ENCODE results near the gene RNPC3.

Gene RNPC3, protein sequence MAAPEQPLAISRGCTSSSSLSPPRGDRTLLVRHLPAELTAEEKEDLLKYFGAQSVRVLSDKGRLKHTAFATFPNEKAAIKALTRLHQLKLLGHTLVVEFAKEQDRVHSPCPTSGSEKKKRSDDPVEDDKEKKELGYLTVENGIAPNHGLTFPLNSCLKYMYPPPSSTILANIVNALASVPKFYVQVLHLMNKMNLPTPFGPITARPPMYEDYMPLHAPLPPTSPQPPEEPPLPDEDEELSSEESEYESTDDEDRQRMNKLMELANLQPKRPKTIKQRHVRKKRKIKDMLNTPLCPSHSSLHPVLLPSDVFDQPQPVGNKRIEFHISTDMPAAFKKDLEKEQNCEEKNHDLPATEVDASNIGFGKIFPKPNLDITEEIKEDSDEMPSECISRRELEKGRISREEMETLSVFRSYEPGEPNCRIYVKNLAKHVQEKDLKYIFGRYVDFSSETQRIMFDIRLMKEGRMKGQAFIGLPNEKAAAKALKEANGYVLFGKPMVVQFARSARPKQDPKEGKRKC

DNA sequence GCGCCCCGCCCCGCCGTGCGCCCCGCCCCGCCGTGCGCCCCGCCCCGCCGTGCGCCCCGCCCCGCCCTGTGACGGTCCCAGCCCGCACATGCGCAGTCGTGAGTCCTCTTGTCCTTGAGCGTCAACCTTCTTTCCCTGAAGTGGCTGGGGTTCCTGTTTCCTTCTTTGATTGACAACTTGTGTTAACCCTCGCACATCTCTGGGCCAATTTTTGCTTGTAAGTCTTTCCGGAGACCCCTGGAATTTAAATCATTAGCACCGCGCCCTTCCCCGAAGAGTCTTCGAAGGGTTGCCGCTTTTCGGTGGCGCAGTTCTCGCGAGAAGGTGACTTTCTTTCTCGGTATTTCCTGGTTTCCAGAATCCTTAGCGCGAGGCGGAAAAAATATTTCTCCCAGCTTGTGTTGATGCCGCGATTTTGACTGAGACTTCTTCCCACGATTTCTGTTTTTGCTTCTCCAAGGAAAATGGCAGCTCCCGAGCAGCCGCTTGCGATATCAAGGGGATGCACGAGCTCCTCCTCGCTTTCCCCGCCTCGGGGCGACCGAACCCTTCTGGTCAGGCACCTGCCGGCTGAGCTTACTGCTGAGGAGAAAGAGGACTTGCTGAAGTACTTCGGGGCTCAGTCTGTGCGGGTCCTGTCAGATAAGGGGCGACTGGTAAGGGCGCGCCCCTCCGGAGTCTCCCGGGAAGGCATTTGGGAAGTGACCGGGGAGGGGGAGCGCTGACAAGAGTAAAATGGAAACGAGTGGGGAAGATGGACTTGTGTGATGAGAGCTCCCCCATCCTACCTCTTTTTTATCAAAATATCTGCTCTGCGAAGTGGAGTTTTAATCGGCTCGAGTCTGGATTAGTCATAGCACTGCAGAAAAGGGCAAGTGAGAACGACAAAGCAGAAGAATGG lies at the start of gene RNPC3:
RNPC3 (plus strand) TSS at position 93 of the 901 bp plus-strand sequence; CDS start at position 465, 372 bp downstream.
- DNase-seq = peak; percentile 89

DNA sequence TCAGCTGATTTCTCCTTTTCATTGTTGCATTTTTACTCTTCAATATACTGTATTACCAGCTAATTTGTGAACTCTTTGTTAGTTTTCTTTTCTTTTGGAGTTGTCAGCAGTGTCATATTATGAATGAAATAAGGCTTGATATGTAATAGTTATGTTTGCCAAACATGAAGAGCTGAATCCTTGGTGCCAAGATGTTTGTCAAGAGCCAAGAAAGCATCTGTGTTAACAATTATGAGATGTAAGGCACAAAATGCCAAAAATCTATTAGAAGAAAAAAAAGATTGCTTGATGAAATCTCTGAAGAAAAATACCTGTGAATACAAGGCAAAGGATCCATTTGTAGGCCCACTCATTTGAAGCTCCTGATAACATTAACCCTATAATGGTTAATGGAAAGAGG lies 48.4 kb upstream of the RNPC3 start:
- no peak for DNase-seq

- DNase-seq = peak; percentile 35
These were observed 35.6 kb upstream of the RNPC3 start for GRCh38 chr1:103489935-103490334.

DNA sequence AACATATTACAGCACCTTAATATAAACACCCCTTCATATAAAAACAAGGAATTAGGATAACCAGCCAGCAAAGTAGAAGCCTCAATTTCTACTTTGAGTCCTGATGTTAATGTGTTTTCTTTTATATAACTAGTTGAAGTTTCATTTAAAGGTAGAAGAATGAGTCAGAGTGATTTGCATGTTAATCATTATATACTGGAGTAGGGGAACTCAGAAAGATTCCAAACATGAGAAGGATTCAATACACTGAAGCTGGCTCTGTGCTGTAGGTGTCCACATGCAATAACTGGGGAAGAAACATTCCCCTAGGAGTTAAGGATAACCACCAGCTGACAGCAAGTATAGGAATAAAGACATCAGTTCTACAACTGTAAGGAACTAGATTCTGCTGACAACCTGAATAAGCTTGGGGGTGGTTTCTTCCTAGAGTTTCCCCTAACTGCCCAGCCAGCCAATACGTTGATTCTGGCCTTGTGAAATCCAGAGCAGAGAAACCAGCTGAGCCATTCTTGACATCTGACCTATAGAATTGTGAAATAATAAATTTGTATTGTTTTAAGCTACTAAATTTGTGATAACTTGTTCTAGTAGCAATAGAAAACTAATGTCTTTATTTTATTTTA lies 33.4 kb upstream of the RNPC3 start:
- DNase-seq = peak; percentile 47

DNA sequence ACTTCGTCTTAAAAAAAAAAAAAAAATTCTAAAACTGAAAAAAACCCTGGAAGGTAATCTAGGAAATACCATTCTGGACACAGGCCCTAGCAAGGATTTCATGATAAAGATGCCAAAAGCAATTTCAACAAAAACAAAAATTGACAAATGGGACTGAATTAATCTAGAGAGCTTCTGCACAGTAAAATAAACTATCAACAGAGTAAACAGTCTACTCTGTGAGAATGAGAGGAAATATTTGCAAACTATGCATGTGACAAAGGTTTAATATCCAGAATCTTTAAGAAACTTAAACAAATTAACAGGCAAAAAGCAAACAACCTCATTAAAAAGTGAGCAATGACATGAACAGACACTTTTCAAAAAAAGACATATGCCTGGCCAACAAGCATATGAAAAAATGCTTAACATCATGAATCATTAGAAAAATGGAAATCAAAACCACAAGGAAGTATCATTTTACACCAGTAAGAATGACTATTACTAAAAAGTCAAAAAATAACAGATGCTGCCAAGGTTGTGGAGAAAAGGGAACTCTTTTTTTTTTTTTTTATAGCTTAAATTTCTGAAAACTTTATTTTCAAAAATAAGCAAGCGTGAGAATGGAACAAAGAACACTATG lies 29.4 kb upstream of the RNPC3 start:
- DNase-seq = no peak

GRCh38 chr1:103497404-103497803 lies 28.1 kb upstream of the RNPC3 start:
- no peak for DNase-seq

GRCh38 chr1:103509250-103509649 lies 16.2 kb upstream of the RNPC3 start:
- DNase-seq = peak; percentile 81

DNA sequence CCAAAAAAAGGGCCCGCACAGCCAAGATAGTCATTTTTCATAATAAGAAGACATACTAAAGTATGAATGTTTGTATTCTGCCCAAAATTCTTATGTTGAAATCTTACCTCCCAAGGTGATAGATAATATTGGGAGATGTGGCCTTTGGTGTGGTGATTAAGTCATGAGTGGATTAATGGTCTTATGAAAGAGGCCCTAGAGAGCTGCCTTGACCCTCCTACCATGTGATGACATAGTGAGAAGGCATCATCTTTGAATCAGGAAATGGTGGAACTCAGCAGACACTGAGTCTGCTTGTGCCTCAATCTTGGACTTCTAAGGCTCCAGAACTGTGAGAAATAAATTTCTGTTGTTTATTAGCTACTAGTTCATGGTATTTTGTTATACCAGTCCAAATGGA lies 11.8 kb upstream of the RNPC3 start:
- DNase-seq = peak; percentile 50

DNA sequence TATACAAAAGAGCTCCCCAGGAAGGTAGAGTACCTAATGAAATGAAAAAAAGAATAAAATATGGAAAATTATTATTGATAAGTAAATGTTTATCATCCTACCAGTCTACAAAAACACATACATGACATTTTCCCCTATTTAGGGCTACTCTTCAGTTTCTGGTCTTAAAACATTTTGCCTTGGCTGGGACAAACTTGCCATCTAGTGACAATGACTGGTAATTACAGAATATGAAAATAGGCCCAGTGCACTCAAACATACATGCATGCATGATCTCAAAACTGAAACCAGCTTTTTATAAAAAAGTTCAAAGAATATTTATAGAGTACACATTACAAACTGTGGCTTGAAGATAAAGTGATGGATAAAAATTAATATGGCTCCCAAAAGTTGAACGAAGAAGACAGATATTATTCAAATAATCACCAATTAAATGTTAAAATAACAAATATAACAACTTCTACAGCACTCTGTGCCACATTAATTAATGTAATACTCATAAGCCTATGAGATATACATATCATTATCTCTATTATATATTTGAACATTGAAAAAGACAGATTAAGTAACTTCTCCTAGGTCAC lies 10.5 kb upstream of the RNPC3 start:
- DNase-seq = peak; percentile 68

DNA sequence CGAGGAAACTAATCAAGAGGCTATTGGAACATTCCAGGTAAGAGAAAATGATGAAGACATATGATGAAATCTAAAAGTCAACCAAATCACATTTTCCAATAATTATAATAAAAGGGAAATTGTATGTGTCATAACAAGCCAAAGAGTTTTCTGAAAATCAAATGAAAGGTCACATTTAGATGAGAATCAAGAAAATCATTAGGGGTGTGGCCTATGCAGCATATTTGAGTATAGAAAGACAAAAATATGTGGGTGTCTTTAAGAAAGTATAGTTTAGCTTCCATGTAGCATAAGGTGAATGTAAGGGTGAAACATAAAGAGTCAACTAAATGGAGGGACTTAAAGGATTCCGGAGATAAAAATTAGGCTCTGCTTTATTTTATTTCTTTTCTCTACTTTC lies 9.2 kb upstream of the RNPC3 start:
- DNase-seq = no peak

- no peak for DNase-seq
These were observed 8.8 kb upstream of the RNPC3 start for GRCh38 chr1:103516693-103517092.

DNA sequence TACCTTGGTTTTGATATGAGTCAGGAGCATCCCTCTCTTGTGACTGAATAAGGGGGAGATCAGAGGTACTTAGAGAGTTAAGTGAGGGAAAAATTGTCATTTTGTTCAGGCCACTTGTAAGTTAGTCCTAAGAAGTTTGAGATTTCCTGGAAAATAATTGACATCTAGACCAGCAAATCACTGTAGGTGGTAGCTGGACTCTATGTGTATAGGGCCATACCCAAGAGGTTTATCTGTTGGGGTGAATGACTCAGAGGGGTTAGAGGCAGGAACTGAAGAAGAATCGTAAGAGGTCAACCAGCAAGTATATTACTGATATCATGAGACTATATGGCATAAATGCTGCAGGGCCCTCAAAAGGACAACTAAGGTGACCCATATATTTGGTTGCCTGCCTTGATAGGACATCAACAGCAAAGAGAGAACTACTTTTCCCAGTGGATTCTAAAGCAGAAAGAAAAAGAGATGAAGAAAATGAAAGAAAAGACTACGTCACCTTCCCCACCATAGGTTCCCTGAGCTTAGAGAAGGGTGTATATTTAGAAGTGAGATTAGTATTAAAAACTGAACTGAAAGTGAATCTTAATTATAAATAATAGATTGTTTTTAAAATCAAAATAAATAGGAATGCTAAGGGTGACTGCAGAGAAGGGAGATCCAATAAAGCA lies 8.0 kb upstream of the RNPC3 start:
- no peak for DNase-seq

- DNase-seq = no peak
These were observed 4.7 kb upstream of the RNPC3 start for GRCh38 chr1:103520822-103521221.

DNA sequence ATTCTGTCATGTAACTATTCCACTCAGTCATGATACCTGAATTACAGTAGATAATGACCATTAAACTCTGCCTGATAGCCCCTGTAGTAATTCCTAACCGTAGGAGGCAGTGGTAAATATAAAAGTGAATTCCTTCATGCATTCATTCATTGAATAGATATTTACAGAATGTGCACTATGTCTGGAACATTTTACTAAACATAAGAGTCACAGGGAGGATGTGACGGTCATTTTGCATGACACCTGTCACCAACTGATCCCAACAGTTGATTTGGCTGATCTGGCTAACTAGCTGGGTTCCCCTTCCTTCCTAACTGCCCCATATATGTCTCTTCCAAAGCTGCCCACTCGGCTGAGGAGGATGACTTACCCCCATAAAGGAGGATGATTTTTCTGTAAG lies 2.2 kb upstream of the RNPC3 start:
- DNase-seq = no peak

DNA sequence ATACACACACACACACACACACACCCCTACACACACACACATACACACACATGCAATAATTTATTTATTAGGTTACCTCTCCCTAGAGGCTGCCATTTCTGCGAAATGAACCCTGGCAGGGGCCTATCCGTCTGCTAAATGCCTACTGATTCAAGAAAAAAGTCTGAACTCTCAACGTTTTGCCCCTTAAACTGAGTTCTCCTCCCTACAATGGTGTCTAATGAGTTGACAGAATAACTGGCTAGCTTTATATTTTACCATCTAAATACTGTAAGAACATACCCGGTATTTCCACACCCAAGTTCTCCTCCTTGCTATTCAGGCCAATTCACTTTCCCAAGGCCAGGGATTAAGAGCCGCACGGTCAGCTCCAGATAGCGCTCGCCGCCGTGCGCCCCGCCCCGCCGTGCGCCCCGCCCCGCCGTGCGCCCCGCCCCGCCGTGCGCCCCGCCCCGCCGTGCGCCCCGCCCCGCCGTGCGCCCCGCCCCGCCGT lies 339 bp upstream of the RNPC3 start:
- DNase-seq = peak; percentile 64

DNA sequence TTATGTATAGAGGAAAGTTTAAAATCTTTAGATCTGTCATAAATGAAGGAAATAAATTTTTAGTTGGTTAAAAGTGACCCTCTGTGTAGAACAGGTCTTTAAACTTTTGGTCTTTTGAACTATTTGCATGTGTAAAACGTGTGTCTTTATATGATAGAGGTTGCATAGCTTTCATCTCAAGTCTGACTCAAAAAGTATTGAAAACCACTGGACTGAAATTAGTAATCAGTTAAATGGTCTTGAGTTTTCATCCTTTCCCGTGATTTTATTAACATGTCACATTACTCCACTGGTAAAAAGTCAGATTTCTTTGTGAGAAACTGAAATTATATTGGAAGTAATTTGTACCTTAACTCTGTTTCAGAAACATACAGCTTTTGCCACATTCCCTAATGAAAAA lies 1.8 kb downstream of the RNPC3 start:
- no peak for DNase-seq

DNA sequence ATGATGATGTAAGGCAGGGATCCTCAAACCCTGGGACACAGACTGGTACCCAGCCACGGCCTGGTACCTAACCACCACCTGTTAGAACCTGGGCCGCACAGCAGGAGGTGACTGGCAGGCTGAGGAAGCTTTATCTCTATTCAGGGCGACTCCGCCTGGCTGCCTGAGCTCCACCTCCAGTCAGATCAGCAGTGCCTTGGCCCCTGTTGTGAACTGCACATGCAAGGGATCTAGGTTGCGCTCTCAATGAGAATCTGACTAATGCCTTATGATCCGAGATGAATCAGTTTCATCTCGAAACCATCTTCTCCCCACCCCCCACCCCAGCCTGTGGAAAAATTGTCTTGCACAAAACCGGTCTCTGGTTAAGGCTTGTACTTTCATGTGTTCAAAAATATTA lies 4.2 kb downstream of the RNPC3 start:
- no peak for DNase-seq

DNA sequence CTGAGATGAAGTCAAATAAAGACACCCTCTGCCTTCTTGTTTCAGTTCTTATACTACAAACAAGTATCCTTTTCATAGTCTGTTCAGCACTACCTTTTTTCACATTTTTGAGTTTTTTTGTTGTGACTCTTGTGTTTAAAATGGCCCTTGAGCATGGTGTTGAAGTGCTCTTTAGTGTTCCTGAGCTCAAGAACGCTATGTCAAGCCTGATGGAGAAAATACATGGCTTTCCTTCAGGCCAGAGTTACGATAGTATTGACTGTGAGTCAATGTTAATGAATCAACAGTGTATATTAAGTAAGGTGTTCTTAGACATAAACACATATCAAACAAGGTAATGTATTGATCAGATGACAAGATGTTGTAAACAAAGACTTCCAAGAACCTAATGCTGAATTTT lies 12.7 kb downstream of the RNPC3 start:
- no peak for DNase-seq

GRCh38 chr1:103541431-103541830 lies 15.9 kb downstream of the RNPC3 start:
- DNase-seq = no peak

DNA sequence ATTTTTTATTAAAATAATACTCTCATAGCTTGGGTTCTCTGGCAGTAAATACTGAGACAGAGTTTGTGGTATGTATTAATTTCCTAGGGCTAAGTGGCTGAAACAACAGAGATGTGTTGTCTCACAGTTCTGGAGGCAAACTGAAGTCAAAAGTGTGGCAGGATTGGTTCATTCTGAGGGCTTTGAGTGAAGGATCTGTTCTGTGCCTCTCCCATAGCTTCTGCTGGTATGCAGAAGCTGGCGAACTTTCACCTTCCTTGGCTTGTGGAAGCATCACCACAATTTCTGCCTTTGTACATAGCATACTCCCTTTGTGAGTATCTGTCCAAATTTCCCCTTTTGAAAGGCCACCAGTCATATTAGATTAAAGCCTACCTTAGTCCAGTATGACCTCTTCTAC lies 21.0 kb downstream of the RNPC3 start:
- DNase-seq = no peak

- DNase-seq = no peak
These were observed 22.3 kb downstream of the RNPC3 start for GRCh38 chr1:103547840-103548239.

- no peak for DNase-seq
These were observed 34.9 kb downstream of the RNPC3 start for GRCh38 chr1:103560427-103560826.

Data from inflammatory macrophage treated with lipopolysaccharide for 4 hours (primary cell).